K562 (cell line): ENCODE data around the gene P2RX2. TPM values are rescaled to one million over a fixed set of nuclear protein-coding genes. Genes with fewer than 3 reads are reported as not detected.

Source experiments
- ATAC-seq: fragments of 200-7000 bp; cut with Tn5 transposase; 3 replicates; pipeline ENCODE4 v1.9.1; 2020; ENCODE audit warnings: moderate library complexity
- BruUV-seq: library from RNA; stranded (reverse); fragments of 400-500 nt; replicated peaks from 2 replicates; lab custom pipeline; 2021; lab: Mats Ljungman, UMichigan
- CTCF ChIA-PET: fragments of 300-600 bp; formaldehyde crosslinking; extraction: SDS; loops from one replicate; lab custom pipeline; 2021; ENCODE audit warnings: low intra/inter-chr PET ratio; lab: Yijun Ruan, JAX
- POLR2A ChIA-PET: fragments of 300-600, 350-650 bp; sonication (Branson Sonifier 250); formaldehyde crosslinking; extraction: SDS; loops from one replicate; lab custom pipeline; 2021; ENCODE audit warnings: antibody characterized with exemption, inconsistent platforms; lab: Yijun Ruan, JAX
- DNase-seq, 4 experiments: peaks; one replicate each; pipeline versions ENCODE4 v3.0.0 to v3.0.0-alpha.2; 2011 to 2018; ENCODE audit warnings: low spot score in 3 of 4, mixed read lengths in 3 of 4; ENCODE audit errors: extremely low read depth in 1 of 4
- FAIRE-seq: peaks from 2 replicates; lab custom pipeline; 2011; peaks lifted over from hg19 to GRCh38; lab: Jason Lieb, UNC
- H2AFZ ChIP-seq: 2 replicates; pipeline ENCODE4 v1.6.0; 2011; ENCODE audit warnings: low read depth, low read length, control low read depth, inconsistent platforms
- H3K27ac ChIP-seq: fragments of 200-600 bp; 3 replicates; pipeline ENCODE4 v1.8.0; 2011; ENCODE audit warnings: low read depth, mild to moderate bottlenecking, control low read depth, inconsistent platforms, low read length, moderate library complexity, mixed read lengths; ENCODE audit errors: extremely low read depth
- H3K27me3 ChIP-seq, 2 experiments: fragments of 300-600 bp in 1 of 2; 2 replicates in 1 of 2; 3 replicates in 1 of 2; pipeline versions ENCODE4 v1.6.0 to v1.8.0; 2011; ENCODE audit warnings: inconsistent platforms in 2 of 2, low read length in 2 of 2, mild to moderate bottlenecking in 1 of 2, mixed read lengths in 1 of 2, moderate library complexity in 1 of 2; ENCODE audit not compliant: control insufficient read depth in 2 of 2, insufficient read depth in 2 of 2
- H3K36me3 ChIP-seq: fragments of 300-600 bp; 3 replicates; pipeline ENCODE4 v1.8.0; 2011; ENCODE audit warnings: mild to moderate bottlenecking, low read length, inconsistent platforms; ENCODE audit not compliant: control insufficient read depth, insufficient read depth
- H3K4me1 ChIP-seq, 2 experiments: fragments of 200-600 bp in 1 of 2; replicated peaks in 1 of 2; 2 replicates in 1 of 2; 3 replicates in 1 of 2; pipeline versions ENCODE4 v1.5.1 to v1.8.0; 2011; ENCODE audit warnings: inconsistent platforms in 2 of 2, low read length in 2 of 2, mild to moderate bottlenecking in 1 of 2, mixed read lengths in 1 of 2, moderate library complexity in 1 of 2; ENCODE audit not compliant: control insufficient read depth in 2 of 2, insufficient read depth in 2 of 2
- H3K4me2 ChIP-seq: 2 replicates; pipeline ENCODE4 v1.6.1; 2011; ENCODE audit warnings: low read length, control low read depth, inconsistent platforms, mixed read lengths; ENCODE audit not compliant: insufficient read depth
- H3K4me3 ChIP-seq: fragments of 200-600 bp; sonication (generic), shearing (Covaris generic); 2 replicates; pipeline ENCODE4 v1.5.1; 2016; ENCODE audit warnings: control low read depth, inconsistent platforms
- H3K79me2 ChIP-seq: fragments of 200-600 bp; 3 replicates; pipeline ENCODE4 v1.8.0; 2011; ENCODE audit warnings: low read length, inconsistent platforms; ENCODE audit not compliant: control insufficient read depth, insufficient read depth
- H3K9ac ChIP-seq, 2 experiments: 2 replicates each; pipeline versions ENCODE4 v1.6.0 to v1.6.1; 2011; ENCODE audit warnings: low read depth in 2 of 2, low read length in 2 of 2, control low read depth in 1 of 2, inconsistent platforms in 1 of 2, mild to moderate bottlenecking in 1 of 2, mixed read lengths in 1 of 2; ENCODE audit not compliant: insufficient read depth in 1 of 2
- H3K9me1 ChIP-seq: one replicate; pipeline ENCODE4 v1.6.0; 2011; ENCODE audit warnings: inconsistent platforms, mild to moderate bottlenecking, low read length, moderate library complexity; ENCODE audit not compliant: control insufficient read depth, insufficient read depth
- H3K9me3 ChIP-seq: replicated peaks from 2 replicates; pipeline ENCODE4 v1.5.1; 2011; ENCODE audit warnings: low read depth, low read length, inconsistent platforms; ENCODE audit not compliant: control insufficient read depth, insufficient read depth
- H4K20me1 ChIP-seq: replicated peaks from 2 replicates; pipeline ENCODE4 v1.6.1; 2011; ENCODE audit warnings: low read length, inconsistent platforms, mixed read lengths; ENCODE audit not compliant: control insufficient read depth, insufficient read depth
- NFXL1 ChIP-seq: fragments of 450-650 bp; formaldehyde crosslinking; IDR thresholded peaks from 2 replicates; pipeline ENCODE4 v1.4.0; 2021; ENCODE audit warnings: mild to moderate bottlenecking
- PYGO2 ChIP-seq: fragments of 450-650 bp; IDR thresholded peaks from 2 replicates; pipeline ENCODE4 v1.6.1; 2016; ENCODE audit warnings: mild to moderate bottlenecking, missing genetic modification characterization, moderate library complexity, missing compliant biosample characterization
- ZNF197 ChIP-seq: fragments of 200-800 bp; sonication (Bioruptor generic); IDR thresholded peaks from 2 replicates; pipeline ENCODE4 v1.6.1; 2016; ENCODE audit warnings: low read depth, missing genetic modification characterization, missing compliant biosample characterization
- ZNF239 ChIP-seq: fragments of 250-450 bp; sonication (Bioruptor Pico); IDR thresholded peaks from 2 replicates; pipeline ENCODE4 v1.4.0; 2020; ENCODE audit warnings: mild to moderate bottlenecking
- WGBS: fragments of 100-300 bp; shearing (Covaris generic); methylation state at CpG from one replicate; pipeline ENCODE4 v1.1.6; 2016; ENCODE audit warnings: low coverage, mixed read lengths; ENCODE audit not compliant: insufficient coverage; ENCODE audit errors: missing lambda C conversion rate; 5-methylcytosine and 5-hydroxymethylcytosine counted together
- in situ Hi-C: fragments of 300-500 bp; cut with MboI; formaldehyde crosslinking; loops from 4 replicates; pipeline ENCODE4 v1.15.0; 2018; ENCODE audit warnings: inconsistent platforms, mixed read lengths
- intact Hi-C: fragments of 100-400 bp; cut with micrococcal nuclease; formaldehyde crosslinking; loops from 2 replicates; pipeline ENCODE4 v1.14.2; 2022
- polyA plus RNA-seq, 8 experiments: library from polyadenylated mRNA; depleted of rRNA in 4 of 8; stranded (reverse) in 5 of 8; unstranded in 3 of 8; fragments of >200 nt; fragmentation: Nextera tagmentation in 2 of 8; fragmentation: Illumina TruSeq in 1 of 8; extraction: Ambion mirVana in 2 of 8; extraction: Trizol in 1 of 8; gene quantifications; 2 replicates each; pipeline versions ENCODE4 v1.2.1 to v1.2.3, GENCODE V29; 2011 to 2014; ENCODE audit warnings: inconsistent platforms in 1 of 8, missing spikeins in 1 of 8
- total RNA-seq, 7 experiments: library from RNA; depleted of rRNA in 6 of 7; stranded (reverse); fragments of >200 nt in 6 of 7; fragmentation: Illumina TruSeq in 2 of 7; extraction: Trizol in 2 of 7; gene quantifications; 2 replicates each; pipeline versions ENCODE4 v1.2.1 to v1.2.3, GENCODE V29; 2011 to 2021; ENCODE audit warnings: low replicate concordance in 1 of 7
- TF ChIP-seq, protein P1 (sequence below): fragments of 250-450 bp; sonication (Bioruptor Pico); IDR thresholded peaks from 2 replicates; pipeline ENCODE4 v1.5.0; 2020; ENCODE audit warnings: mild to moderate bottlenecking
- TF ChIP-seq, protein P2 (sequence below): sonication (generic); formaldehyde crosslinking; IDR thresholded peaks from 2 replicates; pipeline ENCODE4 v1.8.0; 2023; ENCODE audit warnings: mild to moderate bottlenecking, missing genetic modification reagents

P2RX2 gene
- total and polyA plus RNA-seq, 9 of the 15 experiments (the other 6 are each of a cell fraction or from before 2014, with no cell fraction given), result not detected

DNA sequence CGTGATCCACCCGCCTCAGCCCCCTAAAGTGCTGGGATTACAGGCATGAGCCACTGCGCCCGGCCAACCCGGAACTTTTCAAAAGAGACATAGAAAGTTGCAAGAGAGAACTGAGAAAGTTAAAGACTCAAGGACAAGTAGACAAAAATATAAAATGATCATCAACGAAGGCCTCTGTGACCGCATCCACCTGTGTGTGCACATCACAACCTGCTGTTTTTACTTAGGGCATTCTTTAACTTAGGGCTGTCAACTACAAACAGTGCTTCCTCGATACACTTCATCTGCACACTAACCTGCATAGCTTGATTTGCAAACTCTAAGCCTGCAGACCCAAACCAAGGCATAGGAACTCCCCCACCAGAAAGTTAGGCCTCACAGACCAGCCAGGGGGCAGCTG, 14.8 kb downstream of the P2RX2 start:
- H3K36me3 ChIP-seq, result peaks cover 99% of the 10 kb centered on the region
- no TSS peak for BruUV-seq
- in situ Hi-C loops, result no loop called here
- H3K9me3 ChIP-seq, result no peaks in the 10 kb centered on the region
- 0 out of 5 replicates have a peak, but pooled peaks cover 0 to 3% of the 10 kb centered on the region in 2 experiments for H3K4me1 ChIP-seq
- CTCF ChIA-PET, result no interaction called here
- ATAC-seq (no peak), DNase-seq (no peak), FAIRE-seq (no peak)
- TF ChIP-seq, protein P1, sequence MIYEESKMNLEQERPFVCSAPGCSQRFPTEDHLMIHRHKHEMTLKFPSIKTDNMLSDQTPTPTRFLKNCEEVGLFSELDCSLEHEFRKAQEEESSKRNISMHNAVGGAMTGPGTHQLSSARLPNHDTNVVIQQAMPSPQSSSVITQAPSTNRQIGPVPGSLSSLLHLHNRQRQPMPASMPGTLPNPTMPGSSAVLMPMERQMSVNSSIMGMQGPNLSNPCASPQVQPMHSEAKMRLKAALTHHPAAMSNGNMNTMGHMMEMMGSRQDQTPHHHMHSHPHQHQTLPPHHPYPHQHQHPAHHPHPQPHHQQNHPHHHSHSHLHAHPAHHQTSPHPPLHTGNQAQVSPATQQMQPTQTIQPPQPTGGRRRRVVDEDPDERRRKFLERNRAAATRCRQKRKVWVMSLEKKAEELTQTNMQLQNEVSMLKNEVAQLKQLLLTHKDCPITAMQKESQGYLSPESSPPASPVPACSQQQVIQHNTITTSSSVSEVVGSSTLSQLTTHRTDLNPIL (CRISPR knock-in tag), result no peak
- TF ChIP-seq ZNF197 (no peak), ZNF239 (CRISPR knock-in tag) (no peak), PYGO2 (tag) (no peak), NFXL1 (CRISPR knock-in tag) (no peak)
- TF ChIP-seq, protein P2, sequence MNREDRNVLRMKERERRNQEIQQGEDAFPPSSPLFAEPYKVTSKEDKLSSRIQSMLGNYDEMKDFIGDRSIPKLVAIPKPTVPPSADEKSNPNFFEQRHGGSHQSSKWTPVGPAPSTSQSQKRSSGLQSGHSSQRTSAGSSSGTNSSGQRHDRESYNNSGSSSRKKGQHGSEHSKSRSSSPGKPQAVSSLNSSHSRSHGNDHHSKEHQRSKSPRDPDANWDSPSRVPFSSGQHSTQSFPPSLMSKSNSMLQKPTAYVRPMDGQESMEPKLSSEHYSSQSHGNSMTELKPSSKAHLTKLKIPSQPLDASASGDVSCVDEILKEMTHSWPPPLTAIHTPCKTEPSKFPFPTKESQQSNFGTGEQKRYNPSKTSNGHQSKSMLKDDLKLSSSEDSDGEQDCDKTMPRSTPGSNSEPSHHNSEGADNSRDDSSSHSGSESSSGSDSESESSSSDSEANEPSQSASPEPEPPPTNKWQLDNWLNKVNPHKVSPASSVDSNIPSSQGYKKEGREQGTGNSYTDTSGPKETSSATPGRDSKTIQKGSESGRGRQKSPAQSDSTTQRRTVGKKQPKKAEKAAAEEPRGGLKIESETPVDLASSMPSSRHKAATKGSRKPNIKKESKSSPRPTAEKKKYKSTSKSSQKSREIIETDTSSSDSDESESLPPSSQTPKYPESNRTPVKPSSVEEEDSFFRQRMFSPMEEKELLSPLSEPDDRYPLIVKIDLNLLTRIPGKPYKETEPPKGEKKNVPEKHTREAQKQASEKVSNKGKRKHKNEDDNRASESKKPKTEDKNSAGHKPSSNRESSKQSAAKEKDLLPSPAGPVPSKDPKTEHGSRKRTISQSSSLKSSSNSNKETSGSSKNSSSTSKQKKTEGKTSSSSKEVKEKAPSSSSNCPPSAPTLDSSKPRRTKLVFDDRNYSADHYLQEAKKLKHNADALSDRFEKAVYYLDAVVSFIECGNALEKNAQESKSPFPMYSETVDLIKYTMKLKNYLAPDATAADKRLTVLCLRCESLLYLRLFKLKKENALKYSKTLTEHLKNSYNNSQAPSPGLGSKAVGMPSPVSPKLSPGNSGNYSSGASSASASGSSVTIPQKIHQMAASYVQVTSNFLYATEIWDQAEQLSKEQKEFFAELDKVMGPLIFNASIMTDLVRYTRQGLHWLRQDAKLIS (CRISPR knock-in tag), result no peak
- WGBS, result 96% methylated on average over 8 of the region's 8 CpGs
- no peak overlapping the region for H3K9ac ChIP-seq
- H3K4me3 ChIP-seq, result no peak overlapping the region
- POLR2A ChIA-PET, result interaction anchor here (0.5 to 1.4 kb wide), 3 partner anchors 11 to 25 kb away, joined by 3 to 5 read pairs (median 4); no protein-coding TSS in a partner anchor
- no peak overlapping the region for H2AFZ ChIP-seq
- H3K9me1 ChIP-seq, result peaks cover 5% of the 10 kb centered on the region
- H4K20me1 ChIP-seq, result no peaks in the 10 kb centered on the region
- no peak overlapping the region for H3K27ac ChIP-seq
- no peaks in the 10 kb centered on the region for H3K27me3 ChIP-seq
- H3K4me2 ChIP-seq, result no peak overlapping the region
- intact Hi-C loops, result no loop called here
- no peaks in the 10 kb centered on the region for H3K79me2 ChIP-seq
